PFSK-1 (cell line): ENCODE results near the gene EPS15.

ENCODE experiments used
- FOXP2 ChIP-seq: optimal IDR thresholded peaks from 2 replicates; pipeline ENCODE3; 2011; ENCODE audit warnings: borderline replicate concordance, control low read depth, inconsistent platforms; ENCODE audit not compliant: insufficient read depth; ENCODE audit errors: extremely low read length, extremely low read depth
- POLR2AphosphoS5 ChIP-seq: IDR thresholded peaks from 2 replicates; pipeline ENCODE4 v1.6.1; 2012; ENCODE audit warnings: low read depth, mild to moderate bottlenecking, control low read depth, low read length, moderate library complexity
- REST ChIP-seq, 2 experiments: IDR thresholded peaks; 2 replicates each; pipeline versions ENCODE4 v1.6.1 to v1.8.0; 2011 to 2012; ENCODE audit warnings: low read depth in 2 of 2, low read length in 2 of 2, control low read depth in 1 of 2, inconsistent platforms in 1 of 2, mild to moderate bottlenecking in 1 of 2, moderate library complexity in 1 of 2; ENCODE audit not compliant: insufficient read depth in 1 of 2
- SIN3A ChIP-seq: IDR thresholded peaks from 2 replicates; pipeline ENCODE4 v1.6.1; 2012; ENCODE audit warnings: mild to moderate bottlenecking, low read length, moderate library complexity, borderline replicate concordance; ENCODE audit not compliant: insufficient read depth
- TAF1 ChIP-seq: IDR thresholded peaks from 2 replicates; pipeline ENCODE4 v1.6.1; 2012; ENCODE audit warnings: low read length, control low read depth, borderline replicate concordance; ENCODE audit not compliant: insufficient read depth

GRCh38 chr1:51354416-51354815 is 164.7 kb downstream of the EPS15 start:
- TF ChIP-seq SIN3A (no peak), TAF1 (no peak), REST (IDR thresholded peaks at IDR 0.05; ENCODE audit: insufficient read depth in 1 of 2, low read depth in 2 of 2, low read length in 2 of 2) (no peak), POLR2AphosphoS5 (no peak), FOXP2 (no peak)
